GM06990 (cell line): ENCODE data around the gene CYB561D2.

ENCODE experiments used
- DNase-seq: peaks from one replicate; pipeline ENCODE4 v3.0.0-alpha.2; 2011; ENCODE audit not compliant: insufficient read length; ENCODE audit errors: extremely low read depth
- H3K27me3 ChIP-seq: replicated peaks from 2 replicates; pipeline ENCODE4 v1.6.0; 2011; ENCODE audit warnings: low read length; ENCODE audit not compliant: control insufficient read depth, insufficient read depth
- H3K36me3 ChIP-seq: 2 replicates; pipeline ENCODE4 v1.5.1; 2011; ENCODE audit warnings: low read length; ENCODE audit not compliant: control insufficient read depth, insufficient read depth
- H3K4me3 ChIP-seq: replicated peaks from 2 replicates; pipeline ENCODE4 v1.5.1; 2011; ENCODE audit warnings: low read depth, mild to moderate bottlenecking, control low read depth, low read length
- TF ChIP-seq, protein P1 (sequence below): IDR thresholded peaks from 2 replicates; pipeline ENCODE4 v1.5.1; 2011; ENCODE audit warnings: low read length, control low read depth, mild to moderate bottlenecking, inconsistent platforms; ENCODE audit not compliant: insufficient read depth, poor library complexity, severe bottlenecking

The CYB561D2 gene

DNA sequence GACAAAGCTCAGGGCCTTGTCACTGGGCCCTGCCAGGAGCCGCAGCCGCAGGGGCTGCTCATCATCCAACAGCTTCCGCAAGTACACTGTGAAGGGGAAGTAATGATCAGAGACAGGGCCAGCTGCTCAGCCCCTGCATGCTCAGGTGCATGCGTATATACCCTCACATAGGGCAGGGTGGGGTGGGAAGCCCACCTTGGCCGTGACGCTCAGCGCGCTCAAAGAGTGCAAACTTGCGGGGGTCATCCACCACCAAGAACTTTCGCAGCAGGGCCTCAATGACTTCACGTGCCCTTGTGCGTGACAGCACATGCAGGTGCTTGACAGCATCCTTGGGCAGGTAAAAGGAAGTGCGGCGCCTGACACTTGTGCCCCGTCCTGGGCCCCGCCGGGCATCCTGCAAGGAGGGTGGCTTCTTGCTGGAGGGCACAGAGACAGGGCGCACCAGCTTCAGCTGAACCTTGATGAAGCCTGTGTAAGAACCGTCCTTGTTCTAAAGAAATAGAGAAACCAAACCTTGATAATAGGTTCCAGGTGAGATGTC lies 19.2 kb upstream of the CYB561D2 start:
- H3K36me3 ChIP-seq: peaks cover 30% of the 10 kb centered on the region
- H3K4me3 ChIP-seq: no peak overlapping the region
- H3K27me3 ChIP-seq: no peaks in the 10 kb centered on the region
- TF ChIP-seq, protein P1, sequence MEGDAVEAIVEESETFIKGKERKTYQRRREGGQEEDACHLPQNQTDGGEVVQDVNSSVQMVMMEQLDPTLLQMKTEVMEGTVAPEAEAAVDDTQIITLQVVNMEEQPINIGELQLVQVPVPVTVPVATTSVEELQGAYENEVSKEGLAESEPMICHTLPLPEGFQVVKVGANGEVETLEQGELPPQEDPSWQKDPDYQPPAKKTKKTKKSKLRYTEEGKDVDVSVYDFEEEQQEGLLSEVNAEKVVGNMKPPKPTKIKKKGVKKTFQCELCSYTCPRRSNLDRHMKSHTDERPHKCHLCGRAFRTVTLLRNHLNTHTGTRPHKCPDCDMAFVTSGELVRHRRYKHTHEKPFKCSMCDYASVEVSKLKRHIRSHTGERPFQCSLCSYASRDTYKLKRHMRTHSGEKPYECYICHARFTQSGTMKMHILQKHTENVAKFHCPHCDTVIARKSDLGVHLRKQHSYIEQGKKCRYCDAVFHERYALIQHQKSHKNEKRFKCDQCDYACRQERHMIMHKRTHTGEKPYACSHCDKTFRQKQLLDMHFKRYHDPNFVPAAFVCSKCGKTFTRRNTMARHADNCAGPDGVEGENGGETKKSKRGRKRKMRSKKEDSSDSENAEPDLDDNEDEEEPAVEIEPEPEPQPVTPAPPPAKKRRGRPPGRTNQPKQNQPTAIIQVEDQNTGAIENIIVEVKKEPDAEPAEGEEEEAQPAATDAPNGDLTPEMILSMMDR: no peak
- DNase-seq: no peak

DNA sequence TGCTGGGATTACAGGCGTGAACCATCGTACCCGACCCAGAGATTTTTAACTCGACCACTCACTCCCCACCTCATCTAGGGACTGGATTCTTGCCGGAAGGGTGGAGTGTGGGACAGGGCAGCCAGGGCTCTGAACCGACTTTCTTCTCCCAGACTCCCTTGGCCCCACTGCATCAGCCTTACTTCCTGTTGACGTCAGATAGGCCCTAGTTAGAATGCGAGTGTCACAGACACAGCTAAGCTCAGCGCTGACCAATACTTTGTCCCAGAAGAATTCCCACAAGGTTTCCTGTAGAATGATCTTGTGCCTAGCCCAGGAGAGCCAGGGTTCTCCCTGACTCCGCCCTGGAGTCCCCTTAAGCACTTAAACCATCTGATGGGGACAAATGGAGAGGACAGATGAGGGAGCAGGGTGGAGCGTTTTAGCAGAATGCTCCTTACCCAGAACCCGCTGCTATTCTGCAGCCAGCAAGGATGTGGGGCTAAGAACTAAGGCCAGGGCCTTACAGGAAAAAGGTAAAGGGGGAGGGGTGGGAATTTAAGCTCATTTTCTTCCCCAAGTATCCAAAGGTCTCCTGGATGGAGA lies 16.8 kb upstream of the CYB561D2 start:
- H3K27me3 ChIP-seq: no peaks in the 10 kb centered on the region
- DNase-seq: no peak
- peaks cover 30% of the 10 kb centered on the region for H3K36me3 ChIP-seq
- TF ChIP-seq, protein P1: no peak
- no peak overlapping the region for H3K4me3 ChIP-seq

DNA sequence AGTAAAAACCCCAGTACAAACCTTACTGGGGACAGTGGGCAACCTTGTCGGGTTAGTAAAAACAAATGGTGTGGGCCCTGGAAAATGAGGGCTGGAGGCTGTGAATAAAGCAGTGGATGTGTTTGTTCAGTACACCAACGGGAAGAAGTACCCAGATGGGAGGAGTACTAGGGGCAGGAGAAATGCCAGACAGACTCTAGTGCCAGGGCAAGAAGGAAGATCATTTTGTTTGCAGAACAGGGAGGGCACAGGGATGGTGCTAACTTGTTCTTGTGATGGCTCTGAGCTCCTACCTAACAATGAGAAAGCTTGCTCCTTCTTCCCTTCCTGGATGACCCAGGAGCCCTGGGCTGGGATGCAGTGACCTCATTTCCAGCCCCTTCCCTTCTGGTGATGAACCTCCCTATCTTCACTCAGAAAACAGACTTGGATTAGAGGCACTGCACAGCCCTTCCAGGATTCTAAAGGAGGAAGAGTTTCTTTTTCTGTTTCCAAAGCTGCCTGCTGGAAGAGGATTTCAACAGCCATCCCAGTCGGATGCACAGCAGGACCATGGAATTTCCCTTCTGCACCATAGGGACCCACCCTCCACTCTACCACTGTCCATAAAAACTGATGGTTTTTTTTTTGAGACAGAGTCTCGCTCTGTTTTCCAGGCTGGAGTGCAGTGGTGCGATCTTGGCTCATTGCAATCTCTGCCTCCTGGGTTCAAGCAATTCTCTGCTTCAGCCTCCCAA lies 16.2 kb upstream of the CYB561D2 start:
- no peaks in the 10 kb centered on the region for H3K27me3 ChIP-seq
- peaks cover 30% of the 10 kb centered on the region for H3K36me3 ChIP-seq
- no peak for DNase-seq
- TF ChIP-seq, protein P1: no peak
- no peak overlapping the region for H3K4me3 ChIP-seq

DNA sequence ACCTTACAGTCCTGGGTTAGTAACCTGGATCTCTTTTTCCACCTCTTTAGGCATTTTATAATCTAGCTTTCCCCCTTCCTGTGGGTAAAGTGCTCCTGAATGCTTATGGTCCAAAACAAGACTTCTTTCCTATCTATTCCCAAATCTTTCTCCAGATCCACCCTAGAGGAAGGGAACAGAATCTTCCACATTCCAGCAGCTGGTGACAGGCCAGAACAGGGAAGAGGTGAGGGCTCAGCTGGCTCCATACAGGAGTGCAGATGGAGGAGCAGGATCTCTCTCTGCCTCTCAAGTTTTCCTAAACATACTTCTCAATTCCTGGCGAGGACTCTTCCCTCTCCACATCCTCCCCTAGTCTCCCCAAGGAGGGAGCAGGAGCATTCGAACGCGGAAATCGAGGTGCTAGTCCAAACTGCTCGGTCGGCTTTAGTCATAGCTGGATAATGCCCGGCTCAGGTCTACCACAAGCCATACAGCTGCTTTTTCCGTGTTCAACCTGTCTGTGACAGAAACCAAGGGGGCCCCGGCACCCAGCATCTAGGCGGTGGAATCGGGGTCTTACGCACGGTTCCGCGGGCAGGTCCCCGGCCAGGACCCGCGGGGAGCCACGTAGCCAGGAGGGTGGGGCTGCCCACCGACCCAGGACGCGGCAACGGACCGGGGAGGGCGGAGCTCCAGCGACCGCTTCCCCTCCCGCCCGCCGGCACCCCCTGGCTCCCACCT lies 14.0 kb upstream of the CYB561D2 start:
- H3K4me3 ChIP-seq: peak overlapping the region; percentile 93
- no peak for DNase-seq
- TF ChIP-seq, protein P1: no peak
- H3K27me3 ChIP-seq: no peaks in the 10 kb centered on the region
- peaks cover 13% of the 10 kb centered on the region for H3K36me3 ChIP-seq

DNA sequence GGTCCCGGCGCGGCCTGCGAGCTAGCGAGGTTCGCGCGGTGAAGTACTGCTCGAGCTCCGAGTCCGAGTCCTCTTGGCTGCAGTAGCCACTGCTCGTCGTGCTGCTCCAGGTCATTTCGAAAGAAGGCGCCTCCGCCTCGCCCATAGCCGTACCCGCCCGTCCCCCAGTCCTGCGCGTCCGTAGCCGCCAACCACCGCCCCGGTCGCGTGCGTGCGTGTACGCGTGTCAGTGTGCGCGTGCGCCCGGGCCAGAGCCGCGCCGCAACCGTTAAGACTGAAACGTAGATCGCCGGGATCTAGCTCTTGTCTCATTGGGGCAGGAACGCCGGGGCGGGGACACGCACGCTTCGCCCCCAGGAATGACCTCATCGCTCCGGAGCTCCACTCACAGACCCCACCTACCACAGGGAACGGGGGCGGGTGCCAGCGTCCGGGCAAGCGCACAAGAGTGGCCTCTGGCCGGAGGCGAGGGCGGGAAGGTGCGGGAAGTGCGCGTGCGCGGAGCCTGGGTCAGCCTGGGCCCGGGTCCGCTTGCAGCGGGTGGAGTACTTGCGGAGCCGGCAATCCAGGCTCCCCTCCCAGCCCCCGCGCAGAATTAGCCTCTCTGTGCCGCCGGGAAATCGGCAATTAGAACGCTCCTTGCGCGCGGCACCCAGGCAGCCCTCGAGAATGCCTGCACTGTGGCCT lies 13.3 kb upstream of the CYB561D2 start:
- DNase-seq: peak; percentile 99
- Histone ChIP-seq H3K4me3 (peak overlapping the region; percentile 93), H3K36me3 (peaks cover 6% of the 10 kb centered on the region), H3K27me3 (no peaks in the 10 kb centered on the region)
- TF ChIP-seq, protein P1: no peak
